HL-60 (cell line): ENCODE measurements around the gene UBAP2.

Experiments used
- DNase-seq, 2 experiments: peaks; one replicate each; pipeline ENCODE4 v3.0.0-alpha.2; 2010 to 2020; ENCODE audit warnings: low read depth in 1 of 2, low spot score in 1 of 2
- H3K27ac ChIP-seq: fragments of 250-450 bp; sonication (Bioruptor Pico); replicated peaks from 2 replicates; pipeline ENCODE4 v1.5.1; 2020; ENCODE audit warnings: mild to moderate bottlenecking, moderate library complexity
- H3K27me3 ChIP-seq: fragments of 250-450 bp; sonication (Bioruptor Pico); 2 replicates; pipeline ENCODE4 v1.5.1; 2021; ENCODE audit warnings: mild to moderate bottlenecking, moderate library complexity; ENCODE audit not compliant: insufficient read depth, poor library complexity, severe bottlenecking
- H3K4me3 ChIP-seq: replicated peaks from 2 replicates; pipeline ENCODE4 v1.5.1; 2011; ENCODE audit warnings: mild to moderate bottlenecking, control low read depth, low read length; ENCODE audit not compliant: insufficient read depth
- CTCF ChIP-seq: IDR thresholded peaks from one replicate; pipeline ENCODE4 v1.5.1; 2011; ENCODE audit warnings: low read length, control low read depth, inconsistent platforms; ENCODE audit not compliant: insufficient read depth
- GABPA ChIP-seq: IDR thresholded peaks from 2 replicates; pipeline ENCODE4 v1.6.1; 2012; ENCODE audit warnings: low read depth
- POLR2AphosphoS5 ChIP-seq: IDR thresholded peaks from 2 replicates; pipeline ENCODE4 v1.6.1; 2012; ENCODE audit warnings: low read depth
- SPI1 ChIP-seq: IDR thresholded peaks from 2 replicates; pipeline ENCODE4 v1.6.1; 2012; ENCODE audit warnings: low read depth, mild to moderate bottlenecking, borderline replicate concordance
- long read RNA-seq: library from polyadenylated mRNA; unstranded; transcript quantifications from one replicate; pipeline ENCODE4 v2.0.0, GENCODE V29; 2020
- TF ChIP-seq, protein P1 (sequence below): IDR thresholded peaks from 2 replicates; pipeline ENCODE4 v1.6.1; 2012; ENCODE audit warnings: low read depth; ENCODE audit not compliant: insufficient replicate concordance

Gene UBAP2
- long read RNA-seq, full-length matches to known transcripts: 10 of 77 reads
- long read RNA-seq, partial matches to known transcripts: 39 of 77 reads
- long read RNA-seq, other reads (novel, unspliced or antisense): 28 of 77 reads

DNA sequence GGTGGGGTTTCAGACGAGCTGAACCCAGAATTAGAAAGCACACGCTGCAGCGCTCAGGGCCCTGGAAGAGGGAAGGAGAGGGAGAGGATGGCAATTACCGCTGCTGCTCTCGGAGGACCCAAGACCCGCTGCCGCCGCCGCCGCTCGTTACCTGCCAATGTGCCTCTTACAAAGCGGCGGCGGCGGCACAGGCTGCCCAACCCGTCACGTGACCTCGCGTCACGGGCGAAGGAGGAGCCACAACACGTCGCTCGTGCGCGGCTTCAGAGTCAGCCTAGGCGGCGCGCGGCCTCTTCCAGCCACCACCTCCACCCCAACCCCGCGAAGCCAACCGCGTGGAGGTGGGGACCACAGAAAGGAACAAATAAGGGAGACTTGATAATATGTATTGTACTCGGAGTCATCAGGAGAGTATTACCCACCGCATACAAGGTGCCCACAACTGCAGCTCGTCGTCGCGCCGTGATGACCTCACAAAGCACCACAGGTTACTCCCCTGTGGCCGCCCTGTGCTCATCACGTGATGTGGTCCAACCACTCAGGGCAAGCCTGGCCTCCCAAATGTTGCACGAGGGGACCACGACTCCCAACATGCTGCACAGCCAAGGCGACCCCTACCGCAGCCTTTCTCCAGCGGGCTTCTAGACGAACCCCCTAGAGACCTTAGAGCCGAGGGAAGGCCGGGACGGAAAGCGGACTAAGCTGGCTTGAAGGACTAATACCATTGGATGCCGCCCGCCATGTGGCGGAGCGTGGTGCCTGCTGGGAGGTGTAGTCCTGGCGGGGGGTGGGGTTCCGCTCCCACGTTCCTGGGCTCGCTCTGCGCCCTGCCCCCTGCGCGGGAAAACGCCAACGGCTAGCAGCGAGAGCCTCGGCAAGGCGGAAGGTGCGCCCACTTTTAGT, at the start of gene UBAP2:
UBAP2 (minus strand) TSS at position 161 of the 903 bp plus-strand sequence. CDS start 31,739 bp downstream, outside the sequence.
- H3K27me3 ChIP-seq: no peaks in the 10 kb centered on the region
- peak; percentile 98 for DNase-seq
- H3K27ac ChIP-seq: peak within 1 kb of the TSS; percentile 98
- TF ChIP-seq CTCF (no peak), POLR2AphosphoS5 (peak; percentile 89), SPI1 (peak; percentile 22; the same call in 1 of the 2 replicates)
- TF ChIP-seq, protein P1, sequence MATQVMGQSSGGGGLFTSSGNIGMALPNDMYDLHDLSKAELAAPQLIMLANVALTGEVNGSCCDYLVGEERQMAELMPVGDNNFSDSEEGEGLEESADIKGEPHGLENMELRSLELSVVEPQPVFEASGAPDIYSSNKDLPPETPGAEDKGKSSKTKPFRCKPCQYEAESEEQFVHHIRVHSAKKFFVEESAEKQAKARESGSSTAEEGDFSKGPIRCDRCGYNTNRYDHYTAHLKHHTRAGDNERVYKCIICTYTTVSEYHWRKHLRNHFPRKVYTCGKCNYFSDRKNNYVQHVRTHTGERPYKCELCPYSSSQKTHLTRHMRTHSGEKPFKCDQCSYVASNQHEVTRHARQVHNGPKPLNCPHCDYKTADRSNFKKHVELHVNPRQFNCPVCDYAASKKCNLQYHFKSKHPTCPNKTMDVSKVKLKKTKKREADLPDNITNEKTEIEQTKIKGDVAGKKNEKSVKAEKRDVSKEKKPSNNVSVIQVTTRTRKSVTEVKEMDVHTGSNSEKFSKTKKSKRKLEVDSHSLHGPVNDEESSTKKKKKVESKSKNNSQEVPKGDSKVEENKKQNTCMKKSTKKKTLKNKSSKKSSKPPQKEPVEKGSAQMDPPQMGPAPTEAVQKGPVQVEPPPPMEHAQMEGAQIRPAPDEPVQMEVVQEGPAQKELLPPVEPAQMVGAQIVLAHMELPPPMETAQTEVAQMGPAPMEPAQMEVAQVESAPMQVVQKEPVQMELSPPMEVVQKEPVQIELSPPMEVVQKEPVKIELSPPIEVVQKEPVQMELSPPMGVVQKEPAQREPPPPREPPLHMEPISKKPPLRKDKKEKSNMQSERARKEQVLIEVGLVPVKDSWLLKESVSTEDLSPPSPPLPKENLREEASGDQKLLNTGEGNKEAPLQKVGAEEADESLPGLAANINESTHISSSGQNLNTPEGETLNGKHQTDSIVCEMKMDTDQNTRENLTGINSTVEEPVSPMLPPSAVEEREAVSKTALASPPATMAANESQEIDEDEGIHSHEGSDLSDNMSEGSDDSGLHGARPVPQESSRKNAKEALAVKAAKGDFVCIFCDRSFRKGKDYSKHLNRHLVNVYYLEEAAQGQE: peak; percentile 75
- peak within 1 kb of the TSS; percentile 88 for H3K4me3 ChIP-seq

- TF ChIP-seq, protein P1: no peak
- TF ChIP-seq SPI1: no peak
- TF ChIP-seq CTCF: no peak
- no peak for TF ChIP-seq GABPA
- no peak for TF ChIP-seq POLR2AphosphoS5
- H3K27ac ChIP-seq: no peak overlapping the region
- no peaks in the 10 kb centered on the region for H3K27me3 ChIP-seq
- no peak overlapping the region for H3K4me3 ChIP-seq
- no peak for DNase-seq
Observed at GRCh38 chr9:34098307-34098706, 49.6 kb upstream of the UBAP2 start.

GRCh38 chr9:34097865-34098264, 49.2 kb upstream of the UBAP2 start:
- TF ChIP-seq CTCF (no peak), GABPA (no peak), POLR2AphosphoS5 (no peak), SPI1 (no peak)
- TF ChIP-seq, protein P1: no peak
- no peak for DNase-seq
- Histone ChIP-seq H3K27ac (no peak overlapping the region), H3K27me3 (no peaks in the 10 kb centered on the region), H3K4me3 (no peak overlapping the region)
